HG03175 (cell line): ENCODE results near the gene NME7.
"Not testable (repeated sequence)": the region's sequence is repeated elsewhere in the genome, so short reads cannot be mapped to it uniquely, and the experiment has no call there.

Source experiments
- ATAC-seq: cut with Tn5 transposase; IDR thresholded peaks from one replicate; pipeline ENCODE4 v1.9.1; 2021; ENCODE audit warnings: mild to moderate bottlenecking, moderate library complexity; ENCODE audit not compliant: unreplicated experiment

Gene NME7

GRCh38 chr1:169130683-169131082, 236.9 kb downstream of the NME7 start:
- ATAC-seq: no peak

- ATAC-seq: no peak
These were observed 238.3 kb downstream of the NME7 start for GRCh38 chr1:169129109-169129784.

GRCh38 chr1:169128562-169128961, 239.0 kb downstream of the NME7 start:
- no peak for ATAC-seq

- ATAC-seq: no peak
These were observed 240.3 kb downstream of the NME7 start for GRCh38 chr1:169127305-169127704.

- no peak for ATAC-seq
These were observed 241.3 kb downstream of the NME7 start for GRCh38 chr1:169126335-169126734.

GRCh38 chr1:169125597-169125996, 242.0 kb downstream of the NME7 start:
- not testable (repeated sequence) for ATAC-seq

GRCh38 chr1:169124459-169124858, 243.1 kb downstream of the NME7 start:
- no peak for ATAC-seq

GRCh38 chr1:169122976-169123375, 244.6 kb downstream of the NME7 start:
- peak; percentile 64 for ATAC-seq

- no peak for ATAC-seq
These were observed 246.3 kb downstream of the NME7 start for GRCh38 chr1:169121146-169121923.

GRCh38 chr1:169120066-169120465, 247.5 kb downstream of the NME7 start:
- no peak for ATAC-seq

- no peak for ATAC-seq
These were observed 248.2 kb downstream of the NME7 start for GRCh38 chr1:169119405-169119804.

GRCh38 chr1:169118227-169118626, 249.4 kb downstream of the NME7 start:
- ATAC-seq: no peak

- ATAC-seq: no peak
These were observed 250.0 kb downstream of the NME7 start for GRCh38 chr1:169117599-169117998.

GRCh38 chr1:169117014-169117413, 250.6 kb downstream of the NME7 start:
- no peak for ATAC-seq

GRCh38 chr1:169115891-169116585, 251.6 kb downstream of the NME7 start:
- ATAC-seq: peak; percentile 72

- no peak for ATAC-seq
These were observed 253.9 kb downstream of the NME7 start for GRCh38 chr1:169113613-169114119.

GRCh38 chr1:169112241-169112640, 255.4 kb downstream of the NME7 start:
- ATAC-seq: no peak

- ATAC-seq: no peak
These were observed 256.1 kb downstream of the NME7 start for GRCh38 chr1:169111472-169111871.

GRCh38 chr1:169110689-169111447, 256.7 kb downstream of the NME7 start:
- no peak for ATAC-seq

- ATAC-seq: no peak
These were observed 257.4 kb downstream of the NME7 start for GRCh38 chr1:169110236-169110635.
